Pancreas (tissue), 10 donors: ENCODE measurements around the gene ZNF423. TPM values are rescaled to one million over a fixed set of nuclear protein-coding genes. Genes with fewer than 3 reads are reported as not detected.

Source experiments
- ATAC-seq, 4 donors: fragments of 200-7000 bp; cut with Tn5 transposase; one replicate each; pipeline versions ENCODE4 v1.8.0 to v1.9.1; 2020; ENCODE audit warnings: mild to moderate bottlenecking in 4 of 4, moderate library complexity in 4 of 4
- DNase-seq, 6 donors: peaks; one replicate each; pipeline ENCODE4 v3.0.0-alpha.2; 2020
- FAIRE-seq: peaks from 2 replicates; lab custom pipeline; 2012; peaks lifted over from hg19 to GRCh38; lab: Jason Lieb, UNC
- H3K27ac ChIP-seq, 4 donors: fragments of 200-600 bp; sonication (generic); 1 replicate in 3 of 4; 2 replicates in 1 of 4; pipeline versions ENCODE4 v1.5.0 to v1.8.0; 2020
- H3K27me3 ChIP-seq, 4 donors: fragments of 200-600 bp; one replicate each; pipeline ENCODE4 v1.8.0; 2021
- H3K36me3 ChIP-seq, 3 donors: fragments of 200-600 bp; sonication (generic) in 1 of 3; one replicate each; pipeline versions ENCODE4 v1.5.0 to v1.8.0; 2020 to 2021
- H3K4me1 ChIP-seq, 3 donors: fragments of 200-600 bp; one replicate each; pipeline ENCODE4 v1.8.0; 2021
- H3K4me3 ChIP-seq, 4 donors: fragments of 200-600 bp; sonication (generic) in 2 of 4; one replicate each; pipeline versions ENCODE4 v1.5.0 to v1.8.0; 2020 to 2021
- H3K9me3 ChIP-seq, 4 donors: fragments of 200-600 bp; one replicate each; pipeline ENCODE4 v1.8.0; 2021
- WGBS, 2 donors: extraction: QIAGEN DNeasy Blood & Tissue Kit; methylation state at CpG; one replicate each; pipeline ENCODE4 v1.1.7; 2013; 5-methylcytosine and 5-hydroxymethylcytosine counted together
- intact Hi-C, 3 donors: fragments of 100-400 bp; cut with DNase I; formaldehyde crosslinking; loops; one replicate each; pipeline versions ENCODE4 v1.11.1 to v1.14.2; 2022
- polyA plus RNA-seq, 2 donors: library from polyadenylated mRNA; stranded (reverse); fragments of 200-250 nt; gene quantifications; one replicate each; pipeline ENCODE4 v1.2.3, GENCODE V29; 2013
- total RNA-seq, 6 donors: library from RNA; stranded (reverse); fragmentation: NEBNext Ultra II Directional in 4 of 6; extraction: Animal tissue kit (Norgen Biotek cat#: 25700) in 4 of 6; gene quantifications; one replicate each; pipeline versions ENCODE4 v1.2.1 to v1.2.4, GENCODE V29; 2021 to 2023
- TF ChIP-seq, protein P1 (sequence below), 4 donors: fragments of 200-600 bp; sonication (generic) in 3 of 4; IDR thresholded peaks; one replicate each; pipeline versions ENCODE4 v1.5.0 to v1.8.0; 2021; ENCODE audit warnings: antibody characterized with exemption in 4 of 4
- donor health status: healthy with polysubstance abuse.
- donor health status: DM: no; HTN: no; CAD: no; lungs with moderate emphysema.
- donor health status: DM: no; HTN: no; CAD: no.
- donor health status: control.
- donor health status: control.
- donor health status: Bipolar disorder and iron deficiency.
- donor health status: DM: yes; HTN: yes; CAD: no.
- donor health status: DM: no; HTN: no; CAD: no.
- donor health status: DM: no; HTN: no; CAD: no.
- donor health status: DM: yes; HTN: yes; CAD: no.

The ZNF423 gene
- total and polyA plus RNA-seq, 8 donors, result 0.61 to 5.1 (median 3.0) TPM

DNA sequence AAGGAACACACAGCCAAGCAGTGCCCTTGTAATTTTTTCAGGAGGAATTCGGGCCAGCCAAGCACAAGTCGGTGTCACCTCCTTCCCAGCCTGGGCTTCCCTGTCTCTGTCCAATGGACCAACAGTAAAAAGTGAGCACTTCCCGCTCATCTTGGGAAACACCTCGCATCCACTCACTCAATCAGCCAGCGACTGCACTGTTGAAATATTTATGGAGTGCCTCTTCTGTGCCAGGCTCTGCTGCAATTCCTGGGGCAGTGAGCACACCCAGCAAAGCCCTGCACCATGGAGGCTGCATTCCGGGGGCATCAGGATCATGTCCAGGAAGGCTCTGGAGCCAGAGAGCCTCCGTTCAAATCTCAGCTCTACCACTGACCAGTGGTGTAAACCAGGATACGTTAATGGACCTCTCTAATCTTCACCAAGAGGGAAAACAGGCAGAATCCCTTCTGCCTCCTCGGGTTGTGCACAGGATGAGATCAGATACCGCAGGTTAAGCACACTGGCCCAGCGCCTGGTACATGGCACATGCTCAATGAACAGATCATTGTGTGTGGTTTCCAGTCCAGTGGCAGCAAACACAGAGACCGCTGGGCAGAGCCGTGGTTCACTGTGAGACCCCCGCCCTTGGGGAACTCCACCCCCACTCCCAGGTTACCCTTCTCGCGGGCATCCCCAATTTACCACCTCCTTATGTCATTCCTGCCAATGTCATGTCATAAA, 194.3 kb downstream of the ZNF423 start:
- DNase-seq (no peak), ATAC-seq (no peak), FAIRE-seq (no peak)
- Histone ChIP-seq H3K4me3 (no peak overlapping the region), H3K27ac (no peak overlapping the region), H3K36me3 (no peaks in the 10 kb centered on the region), H3K27me3 (no peaks in the 10 kb centered on the region), H3K4me1 (no peaks in the 10 kb centered on the region), H3K9me3 (no peaks in the 10 kb centered on the region)
- 84 to 87% methylated on average over 16 of the region's 16 CpGs for WGBS, 2 donors
- intact Hi-C loops, result no loop called here
- TF ChIP-seq, protein P1, sequence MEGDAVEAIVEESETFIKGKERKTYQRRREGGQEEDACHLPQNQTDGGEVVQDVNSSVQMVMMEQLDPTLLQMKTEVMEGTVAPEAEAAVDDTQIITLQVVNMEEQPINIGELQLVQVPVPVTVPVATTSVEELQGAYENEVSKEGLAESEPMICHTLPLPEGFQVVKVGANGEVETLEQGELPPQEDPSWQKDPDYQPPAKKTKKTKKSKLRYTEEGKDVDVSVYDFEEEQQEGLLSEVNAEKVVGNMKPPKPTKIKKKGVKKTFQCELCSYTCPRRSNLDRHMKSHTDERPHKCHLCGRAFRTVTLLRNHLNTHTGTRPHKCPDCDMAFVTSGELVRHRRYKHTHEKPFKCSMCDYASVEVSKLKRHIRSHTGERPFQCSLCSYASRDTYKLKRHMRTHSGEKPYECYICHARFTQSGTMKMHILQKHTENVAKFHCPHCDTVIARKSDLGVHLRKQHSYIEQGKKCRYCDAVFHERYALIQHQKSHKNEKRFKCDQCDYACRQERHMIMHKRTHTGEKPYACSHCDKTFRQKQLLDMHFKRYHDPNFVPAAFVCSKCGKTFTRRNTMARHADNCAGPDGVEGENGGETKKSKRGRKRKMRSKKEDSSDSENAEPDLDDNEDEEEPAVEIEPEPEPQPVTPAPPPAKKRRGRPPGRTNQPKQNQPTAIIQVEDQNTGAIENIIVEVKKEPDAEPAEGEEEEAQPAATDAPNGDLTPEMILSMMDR (IDR thresholded peaks at IDR 0.05), result no peak

DNA sequence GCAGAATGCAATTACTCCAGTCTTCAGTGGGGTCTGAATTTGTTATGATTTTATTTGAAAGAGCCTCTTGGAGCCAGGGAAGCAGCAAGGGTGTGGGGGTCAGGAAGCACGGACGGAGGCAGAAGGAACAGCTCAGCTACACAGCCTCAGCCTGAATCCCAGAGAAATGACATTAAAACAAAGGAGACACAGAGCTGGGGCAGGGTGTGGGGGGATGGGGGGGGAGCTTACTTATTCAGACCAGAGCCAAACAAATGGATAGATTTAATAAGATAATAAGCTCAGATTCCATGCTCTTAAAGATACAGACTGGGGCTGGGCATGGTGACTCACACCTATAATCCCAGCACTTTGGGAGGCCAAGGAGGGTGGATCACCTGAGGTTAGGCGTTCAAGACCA, 195.3 kb downstream of the ZNF423 start:
- no peaks in the 10 kb centered on the region for H3K36me3 ChIP-seq
- no peaks in the 10 kb centered on the region for H3K27me3 ChIP-seq
- H3K4me3 ChIP-seq, result no peak overlapping the region
- no peaks in the 10 kb centered on the region for H3K4me1 ChIP-seq
- intact Hi-C loops, result no loop called here
- no peak for ATAC-seq
- no peak for FAIRE-seq
- WGBS, 2 donors, result 88 to 96% methylated on average over 3 of the region's 3 CpGs
- no peak for DNase-seq
- no peaks in the 10 kb centered on the region for H3K9me3 ChIP-seq
- TF ChIP-seq, protein P1 (IDR thresholded peaks at IDR 0.05), result no peak
- H3K27ac ChIP-seq, result no peak overlapping the region

DNA sequence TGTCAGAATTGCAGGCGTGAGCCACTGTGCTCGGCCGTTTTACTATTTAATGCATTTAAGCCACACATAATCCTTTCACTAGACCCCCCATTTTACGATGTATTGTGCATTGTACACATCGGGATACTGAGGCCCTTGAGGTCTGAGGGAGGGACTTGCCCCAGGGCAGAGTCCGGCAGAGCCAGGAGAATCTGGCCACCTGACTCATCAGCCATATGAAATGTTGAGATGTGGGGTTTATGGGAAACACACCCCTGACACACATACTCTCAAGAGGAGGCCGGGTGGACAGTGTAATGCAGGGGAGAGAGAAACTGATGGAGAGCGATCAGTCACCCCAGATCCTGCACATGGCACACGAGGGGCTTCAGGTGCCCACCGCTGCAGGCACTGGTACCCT, 196.6 kb downstream of the ZNF423 start:
- intact Hi-C loops, result no loop called here
- FAIRE-seq (no peak), DNase-seq (peak in 1 of 6 donors; percentile 1), ATAC-seq (no peak)
- H3K4me3 ChIP-seq, result no peak overlapping the region
- H3K4me1 ChIP-seq, result no peaks in the 10 kb centered on the region
- no peaks in the 10 kb centered on the region for H3K9me3 ChIP-seq
- H3K27me3 ChIP-seq, result no peaks in the 10 kb centered on the region
- TF ChIP-seq, protein P1 (IDR thresholded peaks at IDR 0.05), result no peak
- no peak overlapping the region for H3K27ac ChIP-seq
- no peaks in the 10 kb centered on the region for H3K36me3 ChIP-seq
- WGBS, 2 donors, result 88 to 91% methylated on average over 10 of the region's 10 CpGs

DNA sequence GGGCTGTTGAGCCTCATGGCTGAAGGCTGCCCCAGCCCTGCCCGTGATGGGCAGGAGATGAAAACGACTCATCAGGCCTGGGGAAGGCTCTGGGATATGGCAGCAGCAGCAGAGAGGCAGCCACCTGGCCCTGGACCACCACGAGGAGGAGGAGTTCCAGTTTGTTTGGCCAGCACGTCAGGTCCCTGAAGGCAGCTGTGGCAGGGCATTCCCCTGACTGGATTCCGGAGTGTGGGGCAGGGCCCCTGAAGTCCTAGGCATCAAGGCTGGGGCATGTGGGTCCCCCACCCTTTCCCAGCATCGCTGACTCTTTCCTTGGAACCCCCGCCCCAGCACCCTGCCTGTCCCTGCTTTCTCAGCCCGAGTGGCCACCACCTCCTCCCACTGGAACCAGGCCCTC, 197.4 kb downstream of the ZNF423 start:
- Histone ChIP-seq H3K36me3 (no peaks in the 10 kb centered on the region), H3K27ac (no peak overlapping the region), H3K27me3 (no peaks in the 10 kb centered on the region), H3K4me1 (no peaks in the 10 kb centered on the region), H3K4me3 (no peak overlapping the region), H3K9me3 (no peaks in the 10 kb centered on the region)
- 72 to 73% methylated on average over 7 to 8 of the region's 8 CpGs for WGBS, 2 donors
- TF ChIP-seq, protein P1 (IDR thresholded peaks at IDR 0.05), result no peak
- no peak for FAIRE-seq
- DNase-seq, result peak in 1 of 6 donors; percentile 31
- ATAC-seq, result no peak
- intact Hi-C loops, result no loop called here

DNA sequence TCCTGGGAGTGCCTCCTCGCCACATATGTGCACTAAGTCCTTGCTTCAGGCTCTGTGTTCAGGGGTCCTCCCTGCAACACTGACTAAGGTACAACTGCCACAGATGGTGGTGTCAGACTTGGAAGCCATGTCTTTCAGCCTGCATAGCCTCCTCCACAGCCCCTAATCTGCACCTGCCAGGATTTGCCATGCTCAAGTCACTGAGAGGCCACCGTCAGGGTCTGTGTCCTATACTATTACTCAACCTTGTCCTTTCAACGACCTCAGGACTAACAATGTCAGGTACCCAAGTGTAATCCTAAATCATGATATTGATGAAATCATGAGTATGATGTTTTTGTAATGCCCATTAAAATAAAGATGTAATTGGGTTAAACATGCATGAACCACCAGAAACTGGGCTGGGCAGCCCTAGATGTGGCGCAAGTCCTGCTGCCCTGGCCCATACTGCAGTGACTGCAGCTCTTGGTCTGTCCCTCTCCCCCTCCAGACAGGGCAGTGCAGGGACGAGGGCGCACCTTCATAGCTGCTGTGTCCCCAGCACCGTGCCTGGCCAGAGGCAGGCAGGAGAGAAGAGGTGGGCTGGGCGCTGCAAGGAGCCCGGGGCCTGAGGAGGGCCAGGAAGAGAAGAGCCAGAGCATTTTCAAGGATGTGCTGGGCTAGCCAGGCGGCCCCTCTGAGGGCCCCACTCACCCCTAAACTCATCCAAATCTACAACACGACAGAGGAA, 198.0 kb downstream of the ZNF423 start:
- TF ChIP-seq, protein P1 (IDR thresholded peaks at IDR 0.05), result no peak
- peak in 1 of 6 donors; percentile 37 for DNase-seq
- 78 to 83% methylated on average over 10 to 11 of the region's 11 CpGs for WGBS, 2 donors
- H3K27ac ChIP-seq, result no peak overlapping the region
- H3K9me3 ChIP-seq, result no peaks in the 10 kb centered on the region
- no peaks in the 10 kb centered on the region for H3K27me3 ChIP-seq
- H3K4me3 ChIP-seq, result no peak overlapping the region
- H3K36me3 ChIP-seq, result no peaks in the 10 kb centered on the region
- no peak for ATAC-seq
- no peaks in the 10 kb centered on the region for H3K4me1 ChIP-seq
- no peak for FAIRE-seq
- intact Hi-C loops, result no loop called here
